Activated CD8-positive, alpha-beta T cell treated with anti-CD3 and anti-CD28 coated beads, Interleukin-2, amount 10 ng/mL, durations not matched to agents 7 days and 5 days (primary cell): ENCODE measurements around the gene CNTN1. TPM values are rescaled to one million over a fixed set of nuclear protein-coding genes. Genes with fewer than 3 reads are reported as not detected.
"Not testable (repeated sequence)": the region's sequence is repeated elsewhere in the genome, so short reads cannot be mapped to it uniquely, and the experiment has no call there.

Source experiments
- ATAC-seq: fragments of 150-1000 bp; cut with Tn5 transposase; one replicate; pipeline ENCODE4 v1.10.0; 2021; ENCODE audit warnings: moderate library complexity
- CTCF ChIA-PET: fragments of 350-600 bp; sonication (Branson Sonifier 250); formaldehyde crosslinking; loops from one replicate; lab custom pipeline; 2021; ENCODE audit warnings: antibody characterized with exemption; lab: Charles Lee
- POLR2A ChIA-PET: fragments of 350-600 bp; sonication (Branson Sonifier 250); formaldehyde crosslinking; loops from one replicate; lab custom pipeline; 2021; ENCODE audit warnings: antibody characterized with exemption; lab: Charles Lee
- DNase-seq: peaks from one replicate; pipeline ENCODE4 v3.0.0-alpha.2; 2020
- H3K27ac Mint-ChIP-seq: one replicate; pipeline ENCODE4 v1.8.0; 2021; ENCODE audit warnings: mild to moderate bottlenecking, mixed read lengths
- H3K27me3 Mint-ChIP-seq: one replicate; pipeline ENCODE4 v1.8.0; 2021; ENCODE audit warnings: low read depth, mixed read lengths
- H3K36me3 Mint-ChIP-seq: one replicate; pipeline ENCODE4 v1.8.0; 2021; ENCODE audit warnings: low read depth, mixed read lengths
- H3K4me1 Mint-ChIP-seq: one replicate; pipeline ENCODE4 v1.8.0; 2021; ENCODE audit warnings: low read depth, mixed read lengths
- H3K4me3 Mint-ChIP-seq: one replicate; pipeline ENCODE4 v1.8.0; 2021; ENCODE audit warnings: mild to moderate bottlenecking, mixed read lengths
- H3K9me3 Mint-ChIP-seq: one replicate; pipeline ENCODE4 v1.8.0; 2022; ENCODE audit warnings: mixed read lengths; ENCODE audit not compliant: insufficient read depth
- total RNA-seq, 2 experiments: library from RNA; stranded (reverse); gene quantifications; one replicate each; pipeline ENCODE4 v1.2.3, GENCODE V29; 2021

CNTN1 gene
- total RNA-seq, 2 experiments from 2014 or later = not detected

- DNase-seq (no peak), ATAC-seq (no peak)
- Mint-ChIP-seq H3K27me3 (no peaks in the 10 kb centered on the region), H3K36me3 (no peaks in the 10 kb centered on the region), H3K4me1 (no peaks in the 10 kb centered on the region), H3K27ac (no peak overlapping the region), H3K9me3 (no peaks in the 10 kb centered on the region), H3K4me3 (no peak overlapping the region)
- ChIA-PET CTCF (no interaction called here), POLR2A (no interaction called here)
Measured at GRCh38 chr12:41067941-41068645, 375.9 kb downstream of the CNTN1 start.

- ATAC-seq = no peak
- no peaks in the 10 kb centered on the region for H3K36me3 Mint-ChIP-seq
- H3K9me3 Mint-ChIP-seq = no peaks in the 10 kb centered on the region
- no peaks in the 10 kb centered on the region for H3K27me3 Mint-ChIP-seq
- ChIA-PET CTCF (no interaction called here), POLR2A (no interaction called here)
- no peak for DNase-seq
- H3K4me3 Mint-ChIP-seq = no peak overlapping the region
- H3K4me1 Mint-ChIP-seq = no peaks in the 10 kb centered on the region
- H3K27ac Mint-ChIP-seq = no peak overlapping the region
Measured at GRCh38 chr12:41073633-41074472, 381.6 kb downstream of the CNTN1 start.

GRCh38 chr12:41074473-41074769, 382.2 kb downstream of the CNTN1 start:
- DNase-seq (no peak), ATAC-seq (no peak)
- Mint-ChIP-seq H3K9me3 (no peaks in the 10 kb centered on the region), H3K36me3 (no peaks in the 10 kb centered on the region), H3K4me1 (no peaks in the 10 kb centered on the region), H3K4me3 (no peak overlapping the region), H3K27me3 (no peaks in the 10 kb centered on the region), H3K27ac (no peak overlapping the region)
- CTCF ChIA-PET = no interaction called here
- POLR2A ChIA-PET = no interaction called here

- POLR2A ChIA-PET = no interaction called here
Measured at GRCh38 chr12:41076114-41076513, 383.9 kb downstream of the CNTN1 start.

GRCh38 chr12:41081241-41081640, 389.0 kb downstream of the CNTN1 start:
- H3K4me3 Mint-ChIP-seq, H3K9me3 Mint-ChIP-seq, H3K4me1 Mint-ChIP-seq, POLR2A ChIA-PET, ATAC-seq, H3K27ac Mint-ChIP-seq, DNase-seq, H3K27me3 Mint-ChIP-seq, H3K36me3 Mint-ChIP-seq, CTCF ChIA-PET: not testable (repeated sequence)

More at GRCh38 chr12:41076114-41076513, 383.9 kb downstream of the CNTN1 start:
- no peak overlapping the region for H3K4me3 Mint-ChIP-seq
- no peaks in the 10 kb centered on the region for H3K27me3 Mint-ChIP-seq
- peaks cover 4% of the 10 kb centered on the region for H3K9me3 Mint-ChIP-seq
- ATAC-seq = no peak
- H3K27ac Mint-ChIP-seq = no peak overlapping the region
- no peak for DNase-seq
- CTCF ChIA-PET = no interaction called here
- H3K4me1 Mint-ChIP-seq = no peaks in the 10 kb centered on the region
- no peaks in the 10 kb centered on the region for H3K36me3 Mint-ChIP-seq

GRCh38 chr12:41089438-41089837, 397.2 kb downstream of the CNTN1 start:
- ATAC-seq = no peak
- Mint-ChIP-seq H3K4me1 (no peaks in the 10 kb centered on the region), H3K36me3 (no peaks in the 10 kb centered on the region), H3K27me3 (no peaks in the 10 kb centered on the region), H3K9me3 (no peaks in the 10 kb centered on the region), H3K27ac (no peak overlapping the region), H3K4me3 (no peak overlapping the region)
- DNase-seq = no peak
- ChIA-PET CTCF (no interaction called here), POLR2A (no interaction called here)

GRCh38 chr12:41092115-41092514, 399.9 kb downstream of the CNTN1 start:
- ChIA-PET CTCF (no interaction called here), POLR2A (no interaction called here)
- Mint-ChIP-seq H3K36me3 (no peaks in the 10 kb centered on the region), H3K27me3 (no peaks in the 10 kb centered on the region), H3K4me1 (no peaks in the 10 kb centered on the region), H3K27ac (no peak overlapping the region), H3K9me3 (no peaks in the 10 kb centered on the region), H3K4me3 (no peak overlapping the region)
- ATAC-seq (no peak), DNase-seq (no peak)

- no peaks in the 10 kb centered on the region for H3K9me3 Mint-ChIP-seq
- no peaks in the 10 kb centered on the region for H3K27me3 Mint-ChIP-seq
- H3K27ac Mint-ChIP-seq = no peak overlapping the region
- H3K4me3 Mint-ChIP-seq = no peak overlapping the region
- no peaks in the 10 kb centered on the region for H3K36me3 Mint-ChIP-seq
- ATAC-seq (no peak), DNase-seq (no peak)
- CTCF ChIA-PET = no interaction called here
- POLR2A ChIA-PET = no interaction called here
- H3K4me1 Mint-ChIP-seq = no peaks in the 10 kb centered on the region
Measured at GRCh38 chr12:41096797-41097196, 404.6 kb downstream of the CNTN1 start.

GRCh38 chr12:41100572-41100971, 408.3 kb downstream of the CNTN1 start:
- POLR2A ChIA-PET = no interaction called here
- no peaks in the 10 kb centered on the region for H3K4me1 Mint-ChIP-seq
- DNase-seq = no peak

GRCh38 chr12:41101806-41102205, 409.6 kb downstream of the CNTN1 start:
- ATAC-seq (no peak), DNase-seq (no peak)
- Mint-ChIP-seq H3K36me3 (no peaks in the 10 kb centered on the region), H3K9me3 (no peaks in the 10 kb centered on the region), H3K4me3 (no peak overlapping the region), H3K4me1 (no peaks in the 10 kb centered on the region), H3K27me3 (no peaks in the 10 kb centered on the region), H3K27ac (no peak overlapping the region)
- ChIA-PET CTCF (no interaction called here), POLR2A (no interaction called here)

More at GRCh38 chr12:41100572-41100971, 408.3 kb downstream of the CNTN1 start:
- H3K27me3 Mint-ChIP-seq = no peaks in the 10 kb centered on the region
- no peak for ATAC-seq
- H3K36me3 Mint-ChIP-seq = no peaks in the 10 kb centered on the region
- no peak overlapping the region for H3K4me3 Mint-ChIP-seq
- CTCF ChIA-PET = no interaction called here
- H3K27ac Mint-ChIP-seq = no peak overlapping the region
- H3K9me3 Mint-ChIP-seq = no peaks in the 10 kb centered on the region

- no peaks in the 10 kb centered on the region for H3K9me3 Mint-ChIP-seq
- ATAC-seq (no peak), DNase-seq (no peak)
- H3K27me3 Mint-ChIP-seq = no peaks in the 10 kb centered on the region
- CTCF ChIA-PET = no interaction called here
- no peaks in the 10 kb centered on the region for H3K4me1 Mint-ChIP-seq
- H3K4me3 Mint-ChIP-seq = no peak overlapping the region
- POLR2A ChIA-PET = no interaction called here
- no peak overlapping the region for H3K27ac Mint-ChIP-seq
- H3K36me3 Mint-ChIP-seq = no peaks in the 10 kb centered on the region
Measured at GRCh38 chr12:41103614-41104013, 411.4 kb downstream of the CNTN1 start.

- ChIA-PET CTCF (no interaction called here), POLR2A (no interaction called here)
- no peaks in the 10 kb centered on the region for H3K4me1 Mint-ChIP-seq
- H3K4me3 Mint-ChIP-seq = no peak overlapping the region
- H3K9me3 Mint-ChIP-seq = no peaks in the 10 kb centered on the region
- no peaks in the 10 kb centered on the region for H3K27me3 Mint-ChIP-seq
- H3K27ac Mint-ChIP-seq = no peak overlapping the region
- H3K36me3 Mint-ChIP-seq = no peaks in the 10 kb centered on the region
- no peak for DNase-seq
- no peak for ATAC-seq
Measured at GRCh38 chr12:41106315-41106714, 414.1 kb downstream of the CNTN1 start.
